Measurements from ENCODE around the gene DUSP16.
"Not testable (repeated sequence)": the region's sequence is repeated elsewhere in the genome, so short reads cannot be mapped to it uniquely, and the experiment has no call there.

DUSP16 gene

GRCh38 chr12:12599750-12600643 is 37.3 kb upstream of the DUSP16 start:
- Histone ChIP-seq H3K4me3 (no peak overlapping the region), H3K4me1 (no peaks in the 10 kb centered on the region), H3K27ac (no peak overlapping the region), H3K36me3 (no peaks in the 10 kb centered on the region), H3K27me3 (no peaks in the 10 kb centered on the region), H3K9me3 (no peaks in the 10 kb centered on the region)
- no peak for TF ChIP-seq CTCF (IDR thresholded peaks at IDR 0.05)
- intact Hi-C loops (cut with DNase I; ENCODE audit: low total_unique reads), result no loop called here
- no peak for DNase-seq

- Histone ChIP-seq H3K4me3 (no peak overlapping the region), H3K27ac (no peak overlapping the region), H3K4me1 (no peaks in the 10 kb centered on the region), H3K9me3 (no peaks in the 10 kb centered on the region), H3K27me3 (no peaks in the 10 kb centered on the region), H3K36me3 (no peaks in the 10 kb centered on the region)
- TF ChIP-seq CTCF (IDR thresholded peaks at IDR 0.05), result no peak
- DNase-seq, result no peak
- intact Hi-C loops (cut with DNase I; ENCODE audit: low total_unique reads), result no loop called here
Measured at GRCh38 chr12:12598864-12599263, 36.2 kb upstream of the DUSP16 start.

- H3K36me3 ChIP-seq; H3K9me3 ChIP-seq; H3K27ac ChIP-seq; intact Hi-C loops (cut with DNase I; ENCODE audit: low total_unique reads); H3K4me1 ChIP-seq; H3K4me3 ChIP-seq; H3K27me3 ChIP-seq; DNase-seq: not testable (repeated sequence)
Measured at GRCh38 chr12:12596598-12596997, 33.9 kb upstream of the DUSP16 start.

DNA sequence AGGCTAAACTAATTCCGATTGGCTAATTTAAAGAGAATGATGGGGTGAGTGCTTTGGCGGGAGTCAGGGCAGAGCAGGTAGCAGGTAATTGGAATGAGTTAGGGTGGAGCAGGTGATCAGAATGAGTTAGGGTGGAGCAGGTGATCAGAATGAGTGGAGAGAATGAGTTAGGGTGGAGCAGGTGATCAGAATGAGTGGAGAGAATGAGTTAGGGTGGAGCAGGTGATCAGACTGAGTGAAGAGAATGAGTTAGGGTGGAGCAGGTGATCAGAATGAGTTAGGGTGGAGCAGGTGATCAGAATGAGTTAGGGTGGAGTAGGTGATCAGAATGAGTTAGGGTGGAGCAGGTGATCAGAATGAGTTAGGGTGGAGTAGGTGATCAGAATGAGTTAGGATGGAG is 33.3 kb upstream of the DUSP16 start:
- DNase-seq; H3K27me3 ChIP-seq; H3K9me3 ChIP-seq; H3K4me3 ChIP-seq; H3K27ac ChIP-seq; intact Hi-C loops (cut with DNase I; ENCODE audit: low total_unique reads); H3K36me3 ChIP-seq; H3K4me1 ChIP-seq: not testable (repeated sequence)

- Histone ChIP-seq H3K27me3 (no peaks in the 10 kb centered on the region), H3K4me3 (no peak overlapping the region), H3K36me3 (no peaks in the 10 kb centered on the region), H3K9me3 (no peaks in the 10 kb centered on the region), H3K27ac (no peak overlapping the region), H3K4me1 (no peaks in the 10 kb centered on the region)
- intact Hi-C loops (cut with DNase I; ENCODE audit: low total_unique reads), result no loop called here
- no peak for TF ChIP-seq CTCF (IDR thresholded peaks at IDR 0.05)
- no peak for DNase-seq
Measured at GRCh38 chr12:12592930-12593329, 30.3 kb upstream of the DUSP16 start.

DNA sequence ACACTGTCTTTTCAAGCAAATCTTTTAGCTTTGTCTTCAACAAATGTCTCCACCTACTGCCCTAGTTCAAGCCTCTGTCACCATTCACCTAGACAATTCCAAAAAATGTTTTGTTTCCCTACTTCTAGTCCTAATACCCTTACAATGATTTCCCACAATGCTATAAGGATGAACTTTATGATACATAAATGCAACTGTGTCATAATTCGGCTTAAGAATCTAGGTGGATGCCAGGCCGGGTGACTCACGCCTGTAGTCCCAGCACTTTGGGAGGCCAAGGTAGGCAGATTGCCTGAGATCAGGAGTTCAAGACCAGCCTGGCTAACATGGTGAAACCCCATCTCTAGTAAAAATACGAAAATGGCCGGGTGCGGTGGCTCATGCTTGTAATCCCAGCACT is 28.3 kb upstream of the DUSP16 start:
- Histone ChIP-seq H3K4me3 (no peak overlapping the region), H3K4me1 (no peaks in the 10 kb centered on the region), H3K27ac (no peak overlapping the region), H3K27me3 (no peaks in the 10 kb centered on the region), H3K9me3 (no peaks in the 10 kb centered on the region), H3K36me3 (no peaks in the 10 kb centered on the region)
- TF ChIP-seq CTCF (IDR thresholded peaks at IDR 0.05), result no peak
- no peak for DNase-seq
- intact Hi-C loops (cut with DNase I; ENCODE audit: low total_unique reads), result no loop called here

DNA sequence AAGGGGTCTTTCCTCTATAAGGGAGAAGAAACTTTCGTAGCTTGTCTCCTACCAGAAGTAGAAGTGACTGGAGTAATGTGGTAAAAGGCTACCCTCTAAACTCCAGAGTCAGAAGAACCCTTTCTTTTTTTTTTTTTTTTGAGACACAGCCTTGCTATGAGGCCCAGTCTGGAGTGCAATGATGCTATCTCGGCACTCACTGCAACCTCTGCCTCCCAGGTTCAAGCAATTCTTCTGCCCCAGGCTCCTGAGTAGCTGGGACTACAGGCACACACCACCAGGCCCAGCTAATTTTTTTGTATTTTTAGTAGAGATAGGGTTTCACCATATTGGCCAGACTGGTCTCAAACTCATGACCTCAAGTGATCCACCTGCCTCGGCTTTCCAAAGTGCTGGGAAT is 25.8 kb upstream of the DUSP16 start:
- H3K27me3 ChIP-seq; H3K4me3 ChIP-seq; H3K4me1 ChIP-seq; H3K36me3 ChIP-seq; H3K27ac ChIP-seq; intact Hi-C loops (cut with DNase I; ENCODE audit: low total_unique reads); H3K9me3 ChIP-seq; DNase-seq: not testable (repeated sequence)
